GM12874 (cell line): ENCODE results near the gene SCFD1.
A peak's percentile ranks its signal among the peaks of the same experiment; 100 is the strongest.

Experiments used
- CTCF ChIP-seq: IDR thresholded peaks from 2 replicates; pipeline ENCODE4 v1.5.1; 2011; ENCODE audit warnings: low read depth, mild to moderate bottlenecking, control low read depth, low read length, moderate library complexity; ENCODE audit not compliant: insufficient read depth

The SCFD1 gene

GRCh38 chr14:30728471-30728870, 106.4 kb downstream of the SCFD1 start:
- no peak for TF ChIP-seq CTCF

GRCh38 chr14:30737916-30738315, 115.8 kb downstream of the SCFD1 start:
- no peak for TF ChIP-seq CTCF

GRCh38 chr14:30738978-30739377, 116.9 kb downstream of the SCFD1 start:
- no peak for TF ChIP-seq CTCF

GRCh38 chr14:30748343-30748742, 126.2 kb downstream of the SCFD1 start:
- TF ChIP-seq CTCF: no peak

GRCh38 chr14:30751646-30752416, 129.7 kb downstream of the SCFD1 start:
- TF ChIP-seq CTCF: peak; percentile 18; the same call in 1 of the 2 replicates

GRCh38 chr14:30753452-30753851, 131.3 kb downstream of the SCFD1 start:
- TF ChIP-seq CTCF: no peak

- no peak for TF ChIP-seq CTCF
Measured at GRCh38 chr14:30754778-30755177, 132.7 kb downstream of the SCFD1 start.

- TF ChIP-seq CTCF: no peak
Measured at GRCh38 chr14:30756594-30756993, 134.5 kb downstream of the SCFD1 start.
